HUES64 (cell line): ENCODE measurements around the gene FAM83F. TPM values are rescaled to one million over a fixed set of nuclear protein-coding genes. Genes with fewer than 3 reads are reported as not detected.
"Not testable (repeated sequence)": the region's sequence is repeated elsewhere in the genome, so short reads cannot be mapped to it uniquely, and the experiment has no call there.

ENCODE experiments used
- H3K27ac ChIP-seq: 2 replicates; pipeline ENCODE4 v1.7.0; 2013; ENCODE audit warnings: low read depth, low read length, inconsistent platforms
- H3K27me3 ChIP-seq: 2 replicates; pipeline ENCODE4 v1.6.1; 2013; ENCODE audit warnings: mild to moderate bottlenecking, low read length; ENCODE audit not compliant: insufficient read depth
- H3K36me3 ChIP-seq: 2 replicates; pipeline ENCODE4 v1.6.1; 2013; ENCODE audit warnings: mild to moderate bottlenecking, low read length; ENCODE audit not compliant: insufficient read depth
- H3K4me1 ChIP-seq: 2 replicates; pipeline ENCODE4 v1.6.1; 2013; ENCODE audit warnings: mild to moderate bottlenecking, low read length, moderate library complexity; ENCODE audit not compliant: insufficient read depth
- H3K4me3 ChIP-seq: 2 replicates; pipeline ENCODE4 v1.5.1; 2013; ENCODE audit warnings: mild to moderate bottlenecking, low read length, moderate library complexity
- H3K9ac ChIP-seq: 2 replicates; pipeline ENCODE4 v1.6.1; 2013; ENCODE audit warnings: mild to moderate bottlenecking, low read depth, low read length
- H3K9me3 ChIP-seq: 2 replicates; pipeline ENCODE4 v1.6.1; 2013; ENCODE audit warnings: low read depth, low read length; ENCODE audit not compliant: insufficient read depth
- WGBS: fragments of 150-250, 120-280 bp; methylation state at CpG from one replicate; pipeline ENCODE4 v1.1.7; 2013; ENCODE audit warnings: missing lambda C conversion rate; 5-methylcytosine and 5-hydroxymethylcytosine counted together
- polyA plus RNA-seq, 2 experiments: library from polyadenylated mRNA; stranded (reverse); fragments of 50-300 nt; gene quantifications; one replicate each; pipeline ENCODE4 v1.2.3, GENCODE V29; 2013

FAM83F gene
- polyA plus RNA-seq (2013, experiment 1 of 2), result 5.6 TPM
- polyA plus RNA-seq (2013, experiment 2 of 2), result 4.6 TPM

DNA sequence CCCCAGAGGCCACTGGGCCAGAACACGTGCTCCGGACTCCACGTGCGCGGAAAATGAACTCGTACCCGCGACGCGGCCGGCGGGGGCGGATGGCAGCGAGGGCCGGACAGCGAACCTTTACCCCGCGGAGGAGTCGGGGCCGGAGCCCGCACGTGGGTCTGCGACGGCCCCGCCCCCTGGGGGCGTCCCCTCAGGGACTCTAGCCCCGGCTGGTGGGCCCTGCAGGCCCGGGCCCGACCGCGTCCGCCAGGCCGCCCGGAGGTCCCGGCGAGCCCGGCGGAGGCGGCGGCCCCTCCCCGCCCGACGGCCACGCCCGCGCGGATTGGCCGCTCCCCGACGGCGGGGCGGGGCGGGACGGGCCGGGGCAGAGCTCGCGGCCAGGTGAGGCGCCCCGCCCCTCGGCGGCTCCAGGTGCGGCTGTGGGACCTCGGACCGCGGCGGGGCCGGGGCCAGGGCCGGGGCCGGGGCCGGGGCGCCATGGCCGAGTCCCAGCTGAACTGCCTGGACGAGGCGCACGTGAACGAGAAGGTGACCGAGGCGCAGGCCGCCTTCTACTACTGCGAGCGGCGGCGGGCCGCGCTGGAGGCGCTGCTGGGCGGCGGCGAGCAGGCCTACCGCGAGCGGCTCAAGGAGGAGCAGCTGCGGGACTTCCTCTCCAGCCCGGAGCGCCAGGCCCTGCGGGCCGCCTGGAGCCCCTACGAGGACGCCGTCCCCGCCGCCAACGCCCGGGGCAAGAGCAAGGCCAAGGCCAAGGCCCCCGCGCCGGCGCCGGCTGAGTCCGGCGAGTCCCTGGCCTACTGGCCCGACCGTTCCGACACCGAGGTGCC, at the start of gene FAM83F:
Gene FAM83F, plus strand, starts transcription at position 389 of the 827 bp plus-strand sequence. Its CDS starts 89 bp downstream, at position 478.
- WGBS, result 5% methylated on average over 115 of the region's 115 CpGs
- peak within 1 kb of the TSS; percentile 63 for H3K4me3 ChIP-seq
- no peak within 1 kb of the TSS; the same call in 1 of the 2 replicates for H3K27ac ChIP-seq
- H3K9me3 ChIP-seq, result no peaks in the 10 kb centered on the region
- H3K9ac ChIP-seq, result peak within 1 kb of the TSS; percentile 58
- H3K4me1 ChIP-seq, result peaks cover 44% of the 10 kb centered on the region
- no peaks in the 10 kb centered on the region for H3K36me3 ChIP-seq
- peaks cover 63% of the 10 kb centered on the region for H3K27me3 ChIP-seq

DNA sequence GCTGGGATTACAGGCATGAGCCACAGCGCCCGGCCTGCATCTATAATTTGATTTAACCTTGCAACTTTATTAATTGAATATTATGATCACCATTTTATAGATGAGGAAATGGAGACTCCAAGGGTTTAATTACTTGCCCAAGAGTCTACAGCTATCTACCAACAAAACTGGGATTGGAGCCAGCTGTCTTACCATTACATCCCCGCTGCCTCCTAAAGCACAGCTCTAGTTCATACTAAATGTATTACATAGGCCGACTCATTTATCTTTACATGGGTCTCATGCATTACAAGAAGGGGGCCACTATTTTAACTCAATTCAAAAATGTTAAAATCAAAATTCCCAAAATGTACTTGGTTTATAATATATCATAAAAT, 48.6 kb upstream of the FAM83F start:
- Histone ChIP-seq H3K36me3 (no peaks in the 10 kb centered on the region), H3K9ac (no peak overlapping the region), H3K27me3 (no peaks in the 10 kb centered on the region), H3K9me3 (no peaks in the 10 kb centered on the region), H3K4me3 (no peak overlapping the region), H3K27ac (no peak overlapping the region), H3K4me1 (peaks cover 47% of the 10 kb centered on the region)
- WGBS, result 98% methylated on average over 2 of the region's 4 CpGs

DNA sequence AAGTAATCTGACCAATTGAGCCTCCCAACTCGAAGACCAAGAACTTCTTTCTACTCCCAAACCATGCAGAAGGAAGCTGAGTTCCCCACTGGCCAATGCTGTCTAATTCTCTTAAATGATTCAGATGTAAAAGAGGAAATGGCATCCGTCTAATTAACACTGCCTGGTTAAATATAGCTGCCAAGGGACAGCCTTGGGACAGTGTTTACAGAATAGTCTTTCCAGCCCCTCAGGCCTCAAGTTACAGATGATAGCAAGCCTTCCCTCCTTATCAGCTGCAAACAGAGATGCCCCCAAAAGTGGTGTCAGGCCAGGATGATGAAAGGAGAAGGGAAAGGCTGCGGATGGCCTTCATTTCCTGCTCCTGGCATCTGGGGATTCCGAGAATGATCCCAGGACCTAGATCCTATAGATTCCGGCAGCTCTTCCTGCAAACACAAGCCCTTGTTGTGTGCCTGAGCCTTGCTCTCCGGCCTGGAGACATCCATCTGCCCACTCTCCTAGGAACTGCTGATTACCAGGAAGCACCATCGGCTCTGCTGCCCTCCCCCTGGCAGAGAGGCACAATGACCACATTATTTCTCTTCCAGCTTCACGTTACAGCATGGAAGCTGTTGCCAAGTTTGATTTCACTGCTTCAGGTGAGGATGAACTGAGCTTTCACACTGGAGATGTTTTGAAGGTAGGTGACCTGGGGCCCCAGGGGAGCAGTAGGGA, 48.1 kb upstream of the FAM83F start:
- Histone ChIP-seq H3K4me1 (peaks cover 42% of the 10 kb centered on the region), H3K9ac (no peak overlapping the region), H3K9me3 (no peaks in the 10 kb centered on the region), H3K27me3 (no peaks in the 10 kb centered on the region), H3K36me3 (no peaks in the 10 kb centered on the region), H3K4me3 (no peak overlapping the region), H3K27ac (no peak overlapping the region)
- 81% methylated on average over 8 of the region's 8 CpGs for WGBS

DNA sequence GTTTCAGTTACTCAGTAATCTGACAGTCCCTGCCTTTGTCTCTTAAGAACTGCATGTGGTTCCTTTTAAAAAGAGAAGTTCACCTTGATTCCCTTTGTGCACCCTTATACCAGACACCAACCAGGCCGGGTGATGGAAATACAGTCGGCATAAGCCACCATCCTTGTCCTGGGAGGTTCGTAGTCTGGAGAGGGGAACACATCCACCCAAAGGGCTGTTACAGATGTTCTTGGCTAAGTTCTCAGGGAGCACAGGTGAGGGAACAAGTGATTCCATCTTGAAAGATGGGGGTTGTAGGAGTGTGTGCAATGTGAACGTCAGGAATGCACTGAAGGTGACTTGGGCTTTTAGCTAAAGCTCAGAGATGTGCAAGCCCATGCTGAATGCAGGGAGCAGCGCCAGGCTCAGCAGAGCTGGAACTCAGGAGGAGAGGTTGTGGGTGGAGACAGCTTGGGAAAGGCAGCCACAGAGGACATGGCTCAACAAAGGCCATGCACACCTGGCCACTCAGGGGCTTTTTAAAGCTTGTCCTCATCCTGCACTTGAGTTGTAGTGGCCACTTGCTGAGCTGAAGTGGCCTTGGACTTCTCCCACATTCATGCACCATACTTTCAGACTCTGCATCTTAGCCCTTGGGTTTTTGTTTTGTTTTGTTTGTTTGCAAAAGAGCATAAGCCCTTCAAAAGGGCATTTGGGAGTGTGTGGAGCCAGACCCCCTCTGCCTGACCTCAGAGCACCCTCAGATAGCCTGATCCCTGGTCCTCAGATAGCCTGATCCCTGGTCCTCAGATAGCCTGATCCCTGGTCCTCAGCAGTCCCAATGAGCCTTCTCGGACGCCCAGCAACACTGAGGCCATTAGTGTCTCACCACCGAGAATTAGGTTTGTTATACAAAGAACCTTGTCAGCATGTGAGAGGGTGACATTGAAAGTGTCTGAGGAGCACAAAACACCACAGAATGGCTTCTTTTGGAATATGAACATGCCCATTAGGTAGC, 47.2 kb upstream of the FAM83F start:
- H3K9ac ChIP-seq, result no peak overlapping the region
- H3K4me3 ChIP-seq, result no peak overlapping the region
- H3K4me1 ChIP-seq, result peaks cover 36% of the 10 kb centered on the region
- no peaks in the 10 kb centered on the region for H3K27me3 ChIP-seq
- H3K9me3 ChIP-seq, result no peaks in the 10 kb centered on the region
- H3K36me3 ChIP-seq, result no peaks in the 10 kb centered on the region
- 90% methylated on average over 8 of the region's 8 CpGs for WGBS
- H3K27ac ChIP-seq, result no peak overlapping the region

DNA sequence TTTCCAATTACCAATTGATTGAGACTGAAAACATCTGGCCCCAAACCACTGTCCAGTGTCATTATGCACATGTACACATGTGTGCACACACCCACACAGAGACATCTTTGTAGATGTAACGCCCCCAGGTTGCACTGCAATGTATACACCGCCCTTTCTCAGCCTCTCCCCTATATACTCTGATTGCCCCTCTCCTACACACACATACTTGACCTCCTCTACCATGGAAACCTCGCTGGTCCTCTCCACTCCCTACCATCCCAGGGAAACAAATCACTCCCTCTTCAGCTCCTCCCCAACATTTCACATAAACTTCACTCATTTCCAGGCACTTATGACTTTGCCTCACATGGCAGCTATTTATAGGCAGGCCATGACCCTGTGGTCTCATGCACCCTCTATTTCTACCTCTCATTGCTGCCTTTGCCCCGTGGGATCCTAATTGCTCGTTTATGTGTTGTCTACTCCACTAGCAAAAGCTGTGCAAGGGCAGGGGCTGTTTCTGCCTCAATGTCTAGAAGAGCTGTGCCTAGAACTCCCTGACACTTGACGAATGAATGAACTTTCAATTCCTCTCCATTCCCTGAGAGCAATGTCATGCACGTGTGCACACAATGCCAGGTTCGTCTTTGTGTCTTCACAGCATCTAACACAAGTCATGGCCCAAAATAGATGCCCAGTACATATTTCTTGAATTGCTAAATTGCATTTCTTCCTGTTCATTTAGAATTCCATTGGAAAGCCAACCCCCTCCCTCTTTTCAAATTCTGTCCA, 44.6 kb upstream of the FAM83F start:
- 92% methylated on average over 8 of the region's 8 CpGs for WGBS
- Histone ChIP-seq H3K36me3 (no peaks in the 10 kb centered on the region), H3K4me1 (peaks cover 24% of the 10 kb centered on the region), H3K9me3 (no peaks in the 10 kb centered on the region), H3K4me3 (no peak overlapping the region), H3K27ac (no peak overlapping the region), H3K9ac (no peak overlapping the region), H3K27me3 (no peaks in the 10 kb centered on the region)

DNA sequence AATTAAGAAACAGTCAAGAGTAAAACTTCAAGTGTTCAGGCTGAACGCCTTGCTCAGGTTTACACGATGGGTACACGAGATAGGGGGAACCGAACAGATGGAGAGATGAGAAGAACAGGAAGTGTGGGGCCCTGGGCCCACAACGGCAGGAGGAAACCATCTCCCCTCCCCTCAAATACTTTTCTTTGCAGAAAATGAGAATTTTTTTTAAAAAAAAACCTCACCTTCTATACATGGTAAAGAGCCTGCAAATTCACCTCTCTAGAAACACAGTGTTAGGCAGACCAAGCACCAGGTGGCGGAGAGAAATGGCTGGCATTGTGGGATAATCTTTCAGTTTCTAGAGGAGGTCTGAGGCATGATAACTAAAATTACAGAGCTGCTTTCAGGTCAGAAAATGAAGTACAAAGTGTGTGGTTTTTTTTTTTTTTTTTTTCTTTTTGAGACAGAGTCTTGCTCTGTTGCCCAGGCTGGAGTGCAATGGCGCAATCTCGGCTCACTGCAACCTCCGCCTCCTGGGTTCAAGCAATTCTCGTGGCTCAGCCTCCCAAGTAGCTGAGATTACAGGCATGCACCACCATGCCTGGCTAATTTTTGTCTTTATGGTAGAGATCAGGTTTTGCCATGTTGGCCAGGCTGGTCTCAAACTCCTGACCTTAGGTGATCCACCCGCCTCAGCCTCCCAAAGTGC, 43.0 kb upstream of the FAM83F start:
- not testable (repeated sequence) for H3K27me3 ChIP-seq, H3K4me3 ChIP-seq, H3K9ac ChIP-seq, H3K27ac ChIP-seq, H3K9me3 ChIP-seq, H3K36me3 ChIP-seq
- H3K4me1 ChIP-seq, result peaks cover 12% of the 10 kb centered on the region; the same call in 1 of the 2 replicates
- WGBS, result 96% methylated on average over 10 of the region's 11 CpGs

DNA sequence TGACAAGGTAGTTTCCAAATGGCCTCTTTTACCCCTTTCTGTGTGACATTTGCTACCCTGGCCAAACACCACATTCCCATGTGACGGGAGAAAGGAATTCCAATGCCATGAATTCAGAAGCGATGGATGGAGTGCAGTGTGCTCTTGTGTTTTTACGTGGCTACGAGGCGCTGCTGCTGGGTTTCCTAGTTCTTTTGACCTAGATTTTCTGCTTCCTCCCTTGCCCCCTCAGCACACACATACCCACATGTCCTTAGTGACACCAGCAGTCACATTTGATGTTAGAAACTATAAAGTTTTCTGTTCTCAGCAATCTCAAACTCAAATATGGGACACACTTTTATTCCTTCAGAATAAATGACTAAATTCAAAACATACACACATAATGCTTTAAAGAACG, 42.4 kb upstream of the FAM83F start:
- H3K9ac ChIP-seq, result no peak overlapping the region
- H3K4me3 ChIP-seq, result no peak overlapping the region
- 94% methylated on average over 6 of the region's 6 CpGs for WGBS
- H3K9me3 ChIP-seq, result no peaks in the 10 kb centered on the region
- H3K27ac ChIP-seq, result no peak overlapping the region
- peaks cover 9% of the 10 kb centered on the region; the same call in 1 of the 2 replicates for H3K4me1 ChIP-seq
- no peaks in the 10 kb centered on the region for H3K36me3 ChIP-seq
- no peaks in the 10 kb centered on the region for H3K27me3 ChIP-seq

DNA sequence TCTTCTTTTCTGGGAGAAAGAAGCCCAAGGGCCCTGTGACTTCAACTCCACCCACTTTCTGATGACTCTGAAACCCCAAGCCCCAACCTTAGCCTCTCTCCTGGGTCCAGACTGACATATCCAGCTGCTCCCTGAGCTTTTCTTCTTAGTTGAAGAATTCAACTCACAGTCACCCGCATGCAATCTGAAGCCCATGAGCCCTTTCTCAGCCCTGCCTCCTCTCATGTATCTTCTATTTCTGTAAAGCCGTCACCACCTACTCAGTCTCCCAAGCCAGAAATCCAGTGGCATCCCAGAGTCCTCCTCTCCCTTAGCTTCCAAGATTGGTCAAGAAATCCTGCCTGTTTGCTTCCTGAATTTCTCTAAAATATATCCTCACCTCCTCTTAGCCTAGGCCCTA, 41.7 kb upstream of the FAM83F start:
- Histone ChIP-seq H3K4me3 (no peak overlapping the region), H3K27ac (no peak overlapping the region), H3K4me1 (peaks cover 9% of the 10 kb centered on the region; the same call in 1 of the 2 replicates), H3K9me3 (no peaks in the 10 kb centered on the region), H3K27me3 (no peaks in the 10 kb centered on the region), H3K36me3 (no peaks in the 10 kb centered on the region), H3K9ac (peak overlapping the region; percentile 18; the same call in 1 of the 2 replicates)
- WGBS, result 91% methylated on average over 2 of the region's 2 CpGs

DNA sequence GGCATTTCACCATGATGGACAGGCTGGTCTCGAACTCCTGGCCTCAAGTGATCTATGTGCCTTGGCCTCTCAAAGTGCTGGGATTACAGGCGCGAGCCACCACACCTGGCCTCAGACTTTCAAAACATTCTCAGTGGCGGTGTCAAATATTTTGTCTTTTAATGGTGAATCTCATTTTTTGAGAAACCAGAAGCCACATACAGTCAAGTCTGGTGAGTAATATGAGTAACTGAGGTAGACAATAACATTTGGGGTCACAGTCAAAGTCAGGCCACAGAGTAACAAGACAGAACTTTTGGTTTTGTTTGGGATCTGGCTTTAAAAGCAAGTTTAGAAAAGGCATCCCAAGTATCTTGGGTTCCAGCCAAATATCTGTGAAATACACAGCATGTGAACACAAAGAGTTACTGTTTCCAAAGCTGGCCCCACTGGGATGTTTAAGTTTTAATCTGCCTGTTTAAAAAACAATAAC, 40.1 kb upstream of the FAM83F start:
- H3K36me3 ChIP-seq, result no peaks in the 10 kb centered on the region
- H3K27ac ChIP-seq, result no peak overlapping the region
- no peak overlapping the region for H3K9ac ChIP-seq
- no peaks in the 10 kb centered on the region for H3K27me3 ChIP-seq
- peaks cover 17% of the 10 kb centered on the region for H3K4me1 ChIP-seq
- 96% methylated on average over 4 of the region's 4 CpGs for WGBS
- H3K4me3 ChIP-seq, result no peak overlapping the region
- H3K9me3 ChIP-seq, result no peaks in the 10 kb centered on the region

DNA sequence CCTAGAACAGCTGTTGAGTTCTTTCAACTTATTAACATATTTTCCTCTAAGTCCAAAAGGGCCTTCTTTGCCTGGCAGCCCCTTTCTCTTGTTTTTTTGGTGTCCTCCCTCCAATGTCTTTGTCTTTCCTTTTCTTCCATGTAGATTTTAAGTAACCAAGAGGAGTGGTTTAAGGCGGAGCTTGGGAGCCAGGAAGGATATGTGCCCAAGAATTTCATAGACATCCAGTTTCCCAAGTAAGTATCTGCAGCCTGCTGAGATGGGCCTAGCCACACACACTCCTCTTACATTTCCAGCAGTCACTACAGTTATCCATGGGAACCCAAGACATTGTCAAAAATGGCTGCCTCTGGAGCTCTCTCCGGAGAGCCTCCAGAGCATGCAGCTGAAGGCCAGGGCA, 39.1 kb upstream of the FAM83F start:
- no peak overlapping the region for H3K4me3 ChIP-seq
- H3K4me1 ChIP-seq, result peaks cover 22% of the 10 kb centered on the region
- H3K27me3 ChIP-seq, result no peaks in the 10 kb centered on the region
- H3K9me3 ChIP-seq, result no peaks in the 10 kb centered on the region
- H3K36me3 ChIP-seq, result no peaks in the 10 kb centered on the region
- 96% methylated on average over 2 of the region's 2 CpGs for WGBS
- no peak overlapping the region for H3K9ac ChIP-seq
- H3K27ac ChIP-seq, result no peak overlapping the region
